ENCODE measurements around the gene SPTB.
"Not testable (repeated sequence)": the region's sequence is repeated elsewhere in the genome, so short reads cannot be mapped to it uniquely, and the experiment has no call there.

The SPTB gene

GRCh38 chr14:64915797-64916196, 36.1 kb upstream of the SPTB start:
- Histone ChIP-seq H3K9ac (ENCODE audit: low read length in 5 of 5) (no peak overlapping the region), H3K4me1 (ENCODE audit: control insufficient read depth in 5 of 5, insufficient read depth in 5 of 5, low read length in 5 of 5) (peaks cover 0 to 36% (median 31%) of the 10 kb centered on the region in 5 donors), H3K36me3 (ENCODE audit: control insufficient read depth in 5 of 5, insufficient read depth in 5 of 5, low read length in 5 of 5) (no peaks in the 10 kb centered on the region), H3K27me3 (ENCODE audit: control insufficient read depth in 5 of 5, insufficient read depth in 4 of 5, low read length in 5 of 5) (no peaks in the 10 kb centered on the region), H3K9me3 (ENCODE audit: control insufficient read depth in 5 of 5, low read length in 5 of 5) (no peaks in the 10 kb centered on the region), H3K4me3 (ENCODE audit: low read depth in 1 of 5, low read length in 5 of 5) (peak overlapping the region in 2 of 5 donors; percentile 96 to 98), H3K27ac (ENCODE audit: low read depth, low read length) (no peak overlapping the region)

GRCh38 chr14:64915029-64915424, 35.3 kb upstream of the SPTB start:
- H3K9ac ChIP-seq (ENCODE audit: low read length in 5 of 5) = peak overlapping the region; percentile 95 to 99 (median 99)
- no peaks in the 10 kb centered on the region for H3K9me3 ChIP-seq (ENCODE audit: control insufficient read depth in 5 of 5, low read length in 5 of 5)
- H3K27ac ChIP-seq (ENCODE audit: low read depth, low read length) = peak overlapping the region; percentile 97
- peaks cover 0 to 29% (median 25%) of the 10 kb centered on the region in 5 donors for H3K4me1 ChIP-seq (ENCODE audit: control insufficient read depth in 5 of 5, insufficient read depth in 5 of 5, low read length in 5 of 5)
- H3K36me3 ChIP-seq (ENCODE audit: control insufficient read depth in 5 of 5, insufficient read depth in 5 of 5, low read length in 5 of 5) = no peaks in the 10 kb centered on the region
- H3K4me3 ChIP-seq (ENCODE audit: low read depth in 1 of 5, low read length in 5 of 5) = peak overlapping the region; percentile 89 to 98 (median 91)
- H3K27me3 ChIP-seq (ENCODE audit: control insufficient read depth in 5 of 5, insufficient read depth in 4 of 5, low read length in 5 of 5) = no peaks in the 10 kb centered on the region

GRCh38 chr14:64914237-64915028, 34.7 kb upstream of the SPTB start, which contains the start of gene CHURC1:
Gene CHURC1 (plus strand): TSS chr14:64914455. CDS start chr14:64914496, 41 bp downstream.
- H3K36me3 ChIP-seq (ENCODE audit: control insufficient read depth in 5 of 5, insufficient read depth in 5 of 5, low read length in 5 of 5) = no peaks in the 10 kb centered on the region
- peaks cover 0 to 25% (median 21%) of the 10 kb centered on the region in 5 donors for H3K4me1 ChIP-seq (ENCODE audit: control insufficient read depth in 5 of 5, insufficient read depth in 5 of 5, low read length in 5 of 5)
- peak within 1 kb of the TSS; percentile 97 for H3K27ac ChIP-seq (ENCODE audit: low read depth, low read length)
- H3K4me3 ChIP-seq (ENCODE audit: low read depth in 1 of 5, low read length in 5 of 5) = peak within 1 kb of the TSS; percentile 89 to 98 (median 91)
- H3K9ac ChIP-seq (ENCODE audit: low read length in 5 of 5) = peak within 1 kb of the TSS; percentile 95 to 99 (median 99)
- H3K9me3 ChIP-seq (ENCODE audit: control insufficient read depth in 5 of 5, low read length in 5 of 5) = no peaks in the 10 kb centered on the region
- peaks cover 0 to 3% (median 0%) of the 10 kb centered on the region in 5 donors for H3K27me3 ChIP-seq (ENCODE audit: control insufficient read depth in 5 of 5, insufficient read depth in 4 of 5, low read length in 5 of 5)

- H3K9ac ChIP-seq (ENCODE audit: low read length in 5 of 5); H3K27ac ChIP-seq (ENCODE audit: low read depth, low read length); H3K27me3 ChIP-seq (ENCODE audit: control insufficient read depth in 5 of 5, insufficient read depth in 4 of 5, low read length in 5 of 5); H3K9me3 ChIP-seq (ENCODE audit: control insufficient read depth in 5 of 5, low read length in 5 of 5); H3K36me3 ChIP-seq (ENCODE audit: control insufficient read depth in 5 of 5, insufficient read depth in 5 of 5, low read length in 5 of 5): not testable (repeated sequence)
- H3K4me3 ChIP-seq (ENCODE audit: low read depth in 1 of 5, low read length in 5 of 5) = peak overlapping the region in 4 of 5 donors; percentile 65 to 98 (median 94)
- peaks cover 0 to 25% (median 18%) of the 10 kb centered on the region in 5 donors for H3K4me1 ChIP-seq (ENCODE audit: control insufficient read depth in 5 of 5, insufficient read depth in 5 of 5, low read length in 5 of 5)
These were observed 33.8 kb upstream of the SPTB start for GRCh38 chr14:64913477-64913876.

GRCh38 chr14:64912261-64912660, 32.6 kb upstream of the SPTB start:
- Histone ChIP-seq H3K9me3 (ENCODE audit: control insufficient read depth in 5 of 5, low read length in 5 of 5) (no peaks in the 10 kb centered on the region), H3K36me3 (ENCODE audit: control insufficient read depth in 5 of 5, insufficient read depth in 5 of 5, low read length in 5 of 5) (no peaks in the 10 kb centered on the region), H3K27me3 (ENCODE audit: control insufficient read depth in 5 of 5, insufficient read depth in 4 of 5, low read length in 5 of 5) (peaks cover 0 to 4% (median 0%) of the 10 kb centered on the region in 5 donors), H3K9ac (ENCODE audit: low read length in 5 of 5) (no peak overlapping the region), H3K4me1 (ENCODE audit: control insufficient read depth in 5 of 5, insufficient read depth in 5 of 5, low read length in 5 of 5) (peaks cover 0 to 23% (median 16%) of the 10 kb centered on the region in 5 donors), H3K27ac (ENCODE audit: low read depth, low read length) (no peak overlapping the region), H3K4me3 (ENCODE audit: low read depth in 1 of 5, low read length in 5 of 5) (no peak overlapping the region)

DNA sequence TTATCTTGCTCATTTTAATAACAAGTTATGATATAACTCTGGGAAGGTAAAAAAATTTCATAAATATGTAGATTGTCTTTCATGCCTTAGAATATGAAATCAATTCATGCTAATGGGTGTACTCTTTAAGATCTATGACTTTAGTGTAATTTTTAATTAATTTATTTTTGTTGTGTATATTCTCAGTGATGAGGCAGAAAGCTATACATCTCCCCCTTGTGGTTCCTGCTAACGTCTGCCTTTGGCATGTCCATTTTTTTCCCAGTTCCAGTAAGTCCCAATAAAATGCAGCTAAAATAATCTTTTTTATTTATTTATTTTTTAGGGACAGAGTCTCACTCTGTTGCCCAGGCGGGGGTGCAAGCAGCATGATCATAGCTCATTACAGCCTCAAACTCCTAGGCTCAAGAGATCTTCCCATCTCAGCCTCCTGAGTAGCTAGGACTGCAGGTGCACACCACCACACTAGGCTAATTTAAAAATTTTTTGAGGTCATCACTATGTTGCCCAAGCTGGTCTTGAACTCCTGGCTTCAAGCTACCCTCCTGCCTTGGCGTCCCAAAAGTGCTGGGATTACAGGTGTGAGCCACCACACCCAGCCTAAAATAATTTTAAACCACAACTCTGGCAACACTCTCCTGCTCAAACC, 31.3 kb upstream of the SPTB start:
- Histone ChIP-seq H3K4me1 (ENCODE audit: control insufficient read depth in 5 of 5, insufficient read depth in 5 of 5, low read length in 5 of 5) (peaks cover 0 to 20% (median 13%) of the 10 kb centered on the region in 5 donors), H3K4me3 (ENCODE audit: low read depth in 1 of 5, low read length in 5 of 5) (no peak overlapping the region), H3K27me3 (ENCODE audit: control insufficient read depth in 5 of 5, insufficient read depth in 4 of 5, low read length in 5 of 5) (peaks cover 0 to 4% (median 0%) of the 10 kb centered on the region in 5 donors), H3K9me3 (ENCODE audit: control insufficient read depth in 5 of 5, low read length in 5 of 5) (no peaks in the 10 kb centered on the region), H3K36me3 (ENCODE audit: control insufficient read depth in 5 of 5, insufficient read depth in 5 of 5, low read length in 5 of 5) (no peaks in the 10 kb centered on the region), H3K27ac (ENCODE audit: low read depth, low read length) (no peak overlapping the region), H3K9ac (ENCODE audit: low read length in 5 of 5) (no peak overlapping the region)

DNA sequence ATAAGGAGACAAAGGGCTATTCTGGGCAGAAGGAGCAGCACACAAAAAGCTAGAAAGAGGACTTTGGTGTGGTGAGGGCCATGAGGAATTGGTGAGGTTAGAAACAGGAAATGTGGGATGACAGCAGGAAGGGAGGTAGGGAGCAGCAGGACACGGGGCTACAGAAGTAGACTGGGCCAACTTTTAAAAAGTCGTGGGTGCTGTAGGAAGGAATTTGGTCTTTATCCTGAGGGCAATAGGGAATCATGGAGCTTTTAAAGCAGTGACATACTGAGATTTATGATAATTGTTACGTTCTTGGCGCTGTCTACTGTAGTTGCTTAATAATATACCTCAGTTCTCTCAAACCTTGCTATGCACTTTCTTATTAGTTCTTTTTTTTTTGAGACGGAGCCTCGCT, 26.3 kb upstream of the SPTB start:
- Histone ChIP-seq H3K4me3 (ENCODE audit: low read depth in 1 of 5, low read length in 5 of 5) (no peak overlapping the region), H3K9ac (ENCODE audit: low read length in 5 of 5) (no peak overlapping the region), H3K27ac (ENCODE audit: low read depth, low read length) (no peak overlapping the region), H3K36me3 (ENCODE audit: control insufficient read depth in 5 of 5, insufficient read depth in 5 of 5, low read length in 5 of 5) (no peaks in the 10 kb centered on the region), H3K9me3 (ENCODE audit: control insufficient read depth in 5 of 5, low read length in 5 of 5) (no peaks in the 10 kb centered on the region), H3K4me1 (ENCODE audit: control insufficient read depth in 5 of 5, insufficient read depth in 5 of 5, low read length in 5 of 5) (no peaks in the 10 kb centered on the region), H3K27me3 (ENCODE audit: control insufficient read depth in 5 of 5, insufficient read depth in 4 of 5, low read length in 5 of 5) (peaks cover 0 to 4% (median 0%) of the 10 kb centered on the region in 5 donors)

DNA sequence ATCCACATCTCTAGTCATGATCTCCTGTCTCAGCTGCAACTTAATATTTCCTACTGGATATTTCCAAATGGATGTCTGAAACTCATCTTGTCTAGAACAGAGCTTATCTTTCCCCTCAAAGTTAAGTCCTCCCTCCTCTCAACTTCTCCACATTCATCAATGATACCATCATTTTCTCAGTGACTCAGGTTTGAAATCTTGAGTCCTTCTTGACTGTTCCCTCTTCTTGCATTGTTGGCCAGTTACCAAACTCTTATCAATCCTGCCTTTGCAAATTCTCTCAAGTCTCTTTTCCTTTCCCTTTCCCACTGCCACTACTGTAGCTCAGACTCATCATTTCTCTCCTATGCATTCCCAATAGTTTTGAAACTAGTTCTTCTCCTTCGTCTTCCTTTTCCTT, 20.3 kb upstream of the SPTB start:
- no peaks in the 10 kb centered on the region for H3K4me1 ChIP-seq (ENCODE audit: control insufficient read depth in 5 of 5, insufficient read depth in 5 of 5, low read length in 5 of 5)
- no peaks in the 10 kb centered on the region for H3K9me3 ChIP-seq (ENCODE audit: control insufficient read depth in 5 of 5, low read length in 5 of 5)
- no peak overlapping the region for H3K9ac ChIP-seq (ENCODE audit: low read length in 5 of 5)
- no peaks in the 10 kb centered on the region for H3K27me3 ChIP-seq (ENCODE audit: control insufficient read depth in 5 of 5, insufficient read depth in 4 of 5, low read length in 5 of 5)
- H3K36me3 ChIP-seq (ENCODE audit: control insufficient read depth in 5 of 5, insufficient read depth in 5 of 5, low read length in 5 of 5) = no peaks in the 10 kb centered on the region
- H3K27ac ChIP-seq (ENCODE audit: low read depth, low read length) = no peak overlapping the region
- H3K4me3 ChIP-seq (ENCODE audit: low read depth in 1 of 5, low read length in 5 of 5) = no peak overlapping the region

- Histone ChIP-seq H3K36me3 (ENCODE audit: control insufficient read depth in 5 of 5, insufficient read depth in 5 of 5, low read length in 5 of 5) (no peaks in the 10 kb centered on the region), H3K9me3 (ENCODE audit: control insufficient read depth in 5 of 5, low read length in 5 of 5) (no peaks in the 10 kb centered on the region), H3K4me1 (ENCODE audit: control insufficient read depth in 5 of 5, insufficient read depth in 5 of 5, low read length in 5 of 5) (no peaks in the 10 kb centered on the region), H3K27me3 (ENCODE audit: control insufficient read depth in 5 of 5, insufficient read depth in 4 of 5, low read length in 5 of 5) (peaks cover 0 to 2% (median 0%) of the 10 kb centered on the region in 5 donors), H3K4me3 (ENCODE audit: low read depth in 1 of 5, low read length in 5 of 5) (no peak overlapping the region), H3K27ac (ENCODE audit: low read depth, low read length) (no peak overlapping the region), H3K9ac (ENCODE audit: low read length in 5 of 5) (no peak overlapping the region)
These were observed 12.2 kb upstream of the SPTB start for GRCh38 chr14:64891839-64892375.
